HG03196 (cell line): Measurements from ENCODE around the gene CDC42BPA.
"Not testable (repeated sequence)": the region's sequence is repeated elsewhere in the genome, so short reads cannot be mapped to it uniquely, and the experiment has no call there.

Experiments
- ATAC-seq: cut with Tn5 transposase; IDR thresholded peaks from one replicate; pipeline ENCODE4 v1.9.1; 2021; ENCODE audit not compliant: unreplicated experiment

CDC42BPA gene

DNA sequence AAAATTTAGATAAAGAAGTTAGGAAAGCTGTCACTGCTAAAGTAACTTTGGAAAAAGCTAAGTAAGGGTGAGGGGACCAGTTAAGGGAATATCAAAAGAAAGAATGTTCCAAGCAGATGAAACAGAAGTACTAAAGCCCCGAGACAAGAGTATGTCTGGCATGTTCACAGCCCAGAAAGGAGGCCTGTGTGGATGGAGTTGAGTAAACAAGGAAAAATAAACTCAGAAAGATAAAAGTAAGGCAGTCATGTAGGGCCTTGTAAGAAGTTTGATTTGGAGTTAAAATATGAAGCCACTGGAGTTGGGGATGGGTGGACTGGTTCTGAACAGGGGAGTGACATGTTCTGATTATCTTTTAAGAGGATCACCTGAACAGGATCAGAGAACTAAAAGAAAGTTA, 177.9 kb downstream of the CDC42BPA start:
- no peak for ATAC-seq

DNA sequence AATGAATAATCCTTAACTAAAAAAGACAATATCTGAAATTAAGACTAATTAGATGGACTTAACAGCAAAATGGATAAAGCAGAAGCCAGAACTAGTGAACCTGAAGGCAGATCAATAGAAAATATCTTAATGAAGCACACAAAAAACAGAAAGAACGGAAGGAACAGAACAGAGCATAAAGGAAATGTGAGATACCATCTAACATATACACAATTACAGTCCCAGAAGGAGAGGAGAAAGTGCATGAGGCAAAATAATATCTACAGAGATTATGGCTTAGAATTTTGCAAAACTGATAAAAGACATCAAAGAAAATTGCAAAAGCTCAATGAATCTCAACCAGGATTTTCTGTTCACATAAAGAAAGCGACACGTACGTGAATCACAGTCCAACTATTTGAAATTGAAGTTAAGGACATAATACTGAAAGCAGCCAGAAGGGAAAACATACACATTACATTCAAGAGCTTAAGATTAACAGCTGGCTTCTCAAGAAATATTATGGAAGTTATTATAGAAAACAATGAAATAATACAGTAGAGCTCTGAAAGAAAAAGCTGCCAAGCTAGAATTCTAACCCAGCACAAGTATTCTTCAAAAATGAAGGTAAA, 182.0 kb downstream of the CDC42BPA start:
- no peak for ATAC-seq

DNA sequence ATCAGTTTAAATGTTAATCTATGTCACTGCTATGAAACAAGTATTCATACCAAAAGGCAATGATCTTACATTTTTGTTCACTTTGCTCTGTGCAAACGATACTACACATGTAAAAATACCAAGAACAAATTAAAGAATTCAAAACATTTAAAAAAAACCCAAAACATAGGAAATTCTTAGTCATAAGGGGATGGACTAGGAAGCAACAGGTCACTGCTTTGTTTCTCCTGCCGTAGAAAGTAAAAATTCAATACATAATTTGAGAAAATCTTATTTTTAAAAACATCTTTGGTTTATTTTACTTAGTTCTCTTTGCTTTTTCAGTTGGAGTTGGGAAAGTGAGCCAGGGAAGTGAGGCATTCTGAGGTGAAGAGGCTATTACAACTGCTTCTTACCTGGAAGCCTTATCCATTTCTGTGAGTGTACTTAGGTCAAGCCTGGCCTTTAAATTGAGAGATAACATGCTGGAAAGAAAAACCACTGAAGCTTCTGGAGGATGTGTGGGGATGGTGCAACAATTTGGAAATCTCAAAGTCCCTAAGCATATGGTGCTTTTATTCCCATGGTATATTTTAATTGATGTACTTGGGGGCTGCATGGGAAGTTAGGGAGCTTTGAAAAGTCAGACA, 183.5 kb downstream of the CDC42BPA start:
- no peak for ATAC-seq

DNA sequence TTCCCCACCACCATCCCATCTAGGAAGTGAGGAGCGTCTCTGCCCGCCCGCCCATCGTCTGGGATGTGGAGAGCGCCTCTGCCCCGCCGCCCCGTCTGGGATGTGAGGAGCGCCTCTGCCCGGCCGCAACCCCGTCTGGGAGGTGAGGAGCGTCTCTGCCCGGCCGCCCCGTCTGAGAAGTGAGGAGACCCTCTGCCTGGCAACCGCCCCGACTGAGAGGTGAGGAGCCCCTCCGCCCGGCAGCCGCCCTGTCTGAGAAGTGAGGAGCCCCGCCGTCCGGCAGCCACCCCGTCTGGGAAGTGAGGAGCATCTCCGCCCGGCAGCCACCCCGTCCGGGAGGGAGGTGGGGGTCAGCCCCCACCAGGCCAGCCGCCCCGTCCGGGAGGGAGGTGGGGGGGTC, 185.6 kb downstream of the CDC42BPA start:
- not testable (repeated sequence) for ATAC-seq

DNA sequence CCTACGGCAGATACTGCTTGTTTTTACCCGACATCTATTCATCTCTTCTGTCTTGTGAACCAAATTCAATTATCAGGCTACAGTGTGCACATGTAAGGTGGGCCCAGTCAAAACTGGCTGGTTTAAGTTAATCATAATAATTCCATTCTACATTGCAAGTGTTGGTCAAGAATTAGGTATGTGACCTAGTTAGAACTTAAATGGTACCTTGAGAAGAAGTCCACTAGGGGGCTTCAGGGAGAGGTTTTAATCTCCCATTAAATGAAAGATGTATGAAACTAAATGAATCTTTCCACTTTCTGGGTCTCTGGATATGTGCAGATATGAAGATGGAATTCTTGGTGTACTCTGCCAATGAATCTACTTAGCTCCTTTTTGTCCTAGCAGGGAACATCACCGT, 187.1 kb downstream of the CDC42BPA start:
- no peak for ATAC-seq

DNA sequence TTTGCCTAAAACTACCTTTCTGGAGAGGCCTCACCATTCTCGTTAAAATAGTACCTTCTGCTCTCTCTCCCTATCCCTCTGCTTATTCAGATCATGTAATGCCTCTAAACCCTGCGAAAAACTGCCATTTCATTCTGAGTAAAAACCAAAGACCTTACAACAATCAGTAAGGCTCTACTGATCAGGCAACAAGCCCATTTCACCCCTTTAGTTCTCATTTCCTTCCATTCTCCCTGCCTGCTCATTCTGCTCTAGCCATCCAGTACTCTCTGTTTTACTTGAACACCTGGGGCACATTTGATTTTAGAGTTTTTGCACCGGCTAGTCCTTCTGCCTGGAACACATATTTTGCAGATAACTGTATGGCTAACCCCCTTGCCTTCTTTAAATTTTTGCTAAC, 190.4 kb downstream of the CDC42BPA start:
- no peak for ATAC-seq

DNA sequence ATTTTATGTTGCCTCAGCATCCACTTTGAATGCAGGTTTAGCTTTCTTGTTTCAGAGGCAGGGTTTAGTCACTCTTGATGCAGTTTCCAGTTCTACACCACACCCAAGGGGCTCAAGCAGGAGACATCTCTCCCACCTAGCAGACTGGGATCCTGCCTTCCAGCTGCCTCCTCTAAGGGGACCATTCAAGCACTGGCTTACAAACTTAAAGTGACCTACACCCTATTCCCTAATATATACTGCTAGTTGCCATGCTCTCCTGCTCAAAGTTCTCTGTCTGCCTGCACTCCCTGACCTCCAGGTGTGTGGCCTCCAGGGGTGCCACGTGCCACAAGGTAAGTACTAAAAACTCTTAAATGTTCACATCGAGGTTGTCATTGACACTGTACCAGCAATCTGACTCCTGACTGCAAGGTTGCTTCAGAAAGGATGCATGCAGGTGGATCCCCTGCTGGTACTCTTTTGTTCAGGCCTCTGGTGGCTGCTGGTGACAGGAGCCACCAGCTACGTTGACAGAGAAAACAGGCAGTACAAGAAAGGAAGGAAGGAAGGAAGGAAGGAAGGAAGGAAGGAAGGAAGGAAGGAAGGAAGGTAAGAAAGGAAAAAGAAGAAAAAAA, 192.3 kb downstream of the CDC42BPA start:
- ATAC-seq: no peak

DNA sequence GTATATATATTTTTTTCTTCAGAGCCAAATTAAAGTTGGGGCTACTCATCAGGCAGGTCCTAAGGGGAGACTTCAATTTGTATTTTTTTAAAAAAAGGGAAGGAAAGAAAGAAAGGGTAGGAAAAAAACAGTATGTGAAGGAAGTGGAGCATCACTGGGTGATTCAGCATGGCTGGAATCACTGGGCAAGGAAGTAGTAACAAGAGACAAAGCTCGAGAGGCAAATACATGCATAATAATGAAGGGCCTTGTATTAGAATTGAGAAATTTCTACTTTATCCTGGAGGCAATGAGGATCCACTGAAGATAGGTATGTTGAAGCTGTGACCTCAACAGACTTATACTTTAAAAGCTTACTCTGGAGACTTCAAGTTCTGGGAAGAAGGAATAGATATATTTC, 193.8 kb downstream of the CDC42BPA start:
- no peak for ATAC-seq

DNA sequence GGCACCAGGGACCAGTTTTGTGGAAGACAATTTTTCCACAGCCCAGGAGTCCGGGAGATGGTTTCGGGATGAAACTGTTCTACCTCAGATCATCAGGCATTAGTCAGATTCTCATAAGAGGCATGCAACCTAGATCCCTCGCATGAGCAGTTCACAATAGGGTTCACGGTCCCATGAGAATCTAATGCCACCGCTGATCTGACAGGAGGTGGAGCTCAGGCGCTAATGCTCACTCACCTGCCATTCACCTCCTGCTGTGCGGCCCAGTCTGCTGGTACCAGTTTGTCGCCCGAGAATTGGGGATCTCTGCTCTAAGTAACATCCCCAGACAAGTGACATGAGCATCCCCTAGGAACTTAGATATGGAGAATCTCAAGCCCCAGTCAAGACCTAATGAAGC, 197.5 kb downstream of the CDC42BPA start:
- ATAC-seq: no peak

DNA sequence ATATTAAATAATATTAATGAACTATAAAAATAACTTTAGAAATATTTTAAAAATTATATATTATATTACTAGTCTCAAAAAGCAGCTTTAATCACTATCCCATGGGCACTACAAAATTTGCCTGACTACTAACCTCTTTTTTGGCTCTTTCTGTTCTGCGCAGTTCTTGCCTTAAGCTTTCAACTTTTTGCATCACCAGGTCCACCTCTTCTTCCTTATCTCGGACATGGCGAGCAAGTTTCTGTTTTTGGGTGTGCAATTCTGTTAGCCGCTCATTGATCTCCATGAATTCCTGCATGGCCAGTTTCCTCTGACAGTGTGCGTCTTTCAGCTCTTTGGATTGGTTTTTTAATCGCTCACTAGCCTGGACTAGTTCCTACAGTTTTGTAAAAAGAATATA, 205.8 kb downstream of the CDC42BPA start:
- ATAC-seq: no peak

DNA sequence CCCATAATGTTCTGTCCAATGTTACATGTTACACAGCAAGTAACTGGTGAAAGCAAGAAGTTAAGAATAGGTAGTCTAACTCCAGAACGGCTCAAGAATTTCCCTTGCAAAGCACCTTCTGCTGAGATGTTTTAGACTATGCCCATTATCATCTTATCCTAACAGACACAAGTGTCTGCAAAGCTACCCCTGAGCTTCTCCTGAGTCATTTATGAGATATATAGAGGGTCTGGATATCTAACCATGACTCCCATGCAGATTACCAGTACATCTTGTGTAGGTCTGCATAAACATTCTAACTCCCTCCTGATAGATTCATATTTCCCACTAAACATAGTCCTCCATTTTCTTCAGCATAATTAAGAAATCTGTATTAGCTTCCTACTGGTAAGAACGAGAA, 206.5 kb downstream of the CDC42BPA start:
- no peak for ATAC-seq

DNA sequence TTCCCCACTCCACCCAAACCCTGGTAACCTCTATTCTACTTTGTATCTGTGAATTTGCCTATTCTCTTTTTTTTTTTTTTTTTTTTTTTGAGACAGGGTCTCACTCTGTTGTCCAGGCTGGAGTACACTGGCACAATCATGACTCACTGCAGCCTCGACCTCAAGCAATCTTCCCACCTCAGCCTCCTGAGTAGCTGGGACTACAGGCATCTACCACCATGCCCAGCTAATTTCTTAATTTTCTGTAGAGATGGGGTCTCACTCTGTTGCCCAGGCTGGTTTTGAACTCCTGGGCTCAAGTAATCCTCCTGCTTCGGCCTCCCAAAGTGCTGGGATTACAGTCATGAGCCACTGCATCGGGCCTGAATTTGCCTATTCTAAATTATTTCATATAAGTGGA, 213.0 kb downstream of the CDC42BPA start:
- not testable (repeated sequence) for ATAC-seq

DNA sequence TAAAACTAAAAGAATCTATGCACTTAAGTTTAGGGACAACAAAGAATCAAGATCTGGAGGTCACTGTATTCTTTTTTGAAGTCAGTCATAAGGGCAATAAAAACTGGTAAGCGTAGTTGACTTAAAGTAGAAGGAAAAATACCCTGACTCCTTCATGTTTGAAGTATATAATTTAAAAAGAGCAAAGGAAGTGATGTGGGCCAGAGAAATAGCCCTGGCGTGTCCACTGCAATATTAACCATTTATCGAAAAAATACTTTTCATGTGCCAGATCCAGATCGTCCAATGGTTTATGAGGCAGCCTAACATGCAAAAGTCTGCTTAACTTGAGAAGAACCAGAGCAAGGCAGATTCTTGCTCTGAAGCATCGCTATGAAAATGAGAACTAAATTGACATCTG, 216.2 kb downstream of the CDC42BPA start:
- ATAC-seq: no peak

DNA sequence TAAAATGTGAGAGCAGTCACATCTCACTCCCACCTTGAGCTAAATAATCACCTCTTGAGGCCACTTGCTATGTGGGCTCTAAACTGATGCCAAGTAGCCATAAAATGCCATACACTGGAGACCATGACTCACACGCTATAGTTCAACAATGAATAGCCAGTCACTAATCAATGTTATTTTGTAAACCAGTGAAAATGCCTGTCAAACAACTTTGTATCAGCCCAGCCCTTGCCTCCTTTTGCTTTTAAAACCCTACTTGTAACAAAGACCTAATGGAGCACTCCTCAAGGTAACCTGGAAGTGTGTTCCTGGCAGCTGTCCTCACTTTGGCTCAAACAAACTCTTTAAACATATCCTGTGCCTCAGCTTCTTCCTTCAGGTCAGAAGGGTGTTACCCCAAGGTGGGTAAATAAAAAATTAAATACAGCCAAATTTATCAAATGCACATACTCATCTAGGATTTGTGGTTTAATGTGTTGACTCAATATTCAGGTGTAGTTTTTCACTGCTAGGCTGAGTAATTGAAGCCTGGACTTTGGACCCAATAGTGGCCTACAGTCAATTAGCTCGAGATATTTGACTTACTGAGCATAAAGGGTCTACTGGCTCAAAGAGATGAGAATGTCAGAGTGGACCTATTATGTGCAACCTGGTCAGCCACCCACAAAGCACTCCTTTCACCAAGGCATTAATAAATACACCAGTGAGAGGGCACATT, 223.9 kb downstream of the CDC42BPA start:
- ATAC-seq: no peak

DNA sequence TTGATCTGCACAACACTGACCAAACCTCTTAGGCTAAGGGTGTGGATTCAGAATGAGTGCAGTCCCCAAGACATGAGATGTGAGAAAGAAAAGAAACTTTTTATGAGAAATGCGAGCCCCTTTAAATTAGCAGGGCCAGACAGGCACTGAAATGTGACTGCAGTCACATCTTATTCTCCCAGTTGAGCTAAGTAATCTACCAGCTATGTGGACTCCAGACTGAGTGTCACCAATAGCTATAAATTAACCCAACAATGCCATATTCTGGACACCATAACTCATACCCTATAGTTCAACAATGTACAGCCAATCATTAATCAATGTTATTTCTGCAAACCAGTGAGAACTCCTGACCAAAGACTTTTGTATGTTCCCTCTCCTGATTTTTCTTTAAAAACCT, 225.0 kb downstream of the CDC42BPA start:
- no peak for ATAC-seq

DNA sequence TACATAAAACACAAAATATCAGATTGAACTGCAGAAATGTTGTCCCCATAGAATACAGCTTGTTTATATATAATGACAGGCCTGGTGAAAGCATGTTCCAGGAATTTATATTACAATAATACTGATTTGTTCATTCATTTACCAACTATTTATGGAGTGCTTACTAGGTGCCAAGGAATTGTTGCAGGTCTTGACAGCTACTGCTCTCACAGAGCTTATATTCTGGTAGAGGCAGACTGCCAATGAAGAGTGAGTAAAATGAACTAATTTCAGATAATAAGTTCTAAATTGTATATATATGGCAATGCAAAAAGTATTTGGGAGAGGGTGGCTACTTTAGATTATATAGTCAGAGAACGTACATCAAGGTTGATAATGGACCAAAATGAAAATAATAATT, 226.2 kb downstream of the CDC42BPA start:
- ATAC-seq: no peak

DNA sequence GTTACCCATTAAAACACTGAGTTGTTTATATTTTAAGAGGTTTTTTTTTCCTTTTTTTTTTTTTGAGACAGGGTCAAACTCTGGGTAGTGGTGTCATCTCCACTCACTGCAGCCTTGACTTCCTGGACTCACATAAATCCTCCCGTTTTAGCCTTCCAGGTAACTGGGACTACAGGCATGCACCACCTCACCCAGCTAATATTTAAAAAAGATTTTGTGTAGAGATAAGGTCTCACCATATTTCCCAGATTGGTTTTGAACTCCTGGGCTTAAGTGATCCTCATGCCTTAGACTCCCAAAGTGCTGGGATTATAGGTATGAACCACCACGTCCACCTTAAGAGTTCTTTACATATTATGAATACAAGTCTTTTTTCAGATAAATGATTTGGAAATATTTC, 231.7 kb downstream of the CDC42BPA start:
- no peak for ATAC-seq

DNA sequence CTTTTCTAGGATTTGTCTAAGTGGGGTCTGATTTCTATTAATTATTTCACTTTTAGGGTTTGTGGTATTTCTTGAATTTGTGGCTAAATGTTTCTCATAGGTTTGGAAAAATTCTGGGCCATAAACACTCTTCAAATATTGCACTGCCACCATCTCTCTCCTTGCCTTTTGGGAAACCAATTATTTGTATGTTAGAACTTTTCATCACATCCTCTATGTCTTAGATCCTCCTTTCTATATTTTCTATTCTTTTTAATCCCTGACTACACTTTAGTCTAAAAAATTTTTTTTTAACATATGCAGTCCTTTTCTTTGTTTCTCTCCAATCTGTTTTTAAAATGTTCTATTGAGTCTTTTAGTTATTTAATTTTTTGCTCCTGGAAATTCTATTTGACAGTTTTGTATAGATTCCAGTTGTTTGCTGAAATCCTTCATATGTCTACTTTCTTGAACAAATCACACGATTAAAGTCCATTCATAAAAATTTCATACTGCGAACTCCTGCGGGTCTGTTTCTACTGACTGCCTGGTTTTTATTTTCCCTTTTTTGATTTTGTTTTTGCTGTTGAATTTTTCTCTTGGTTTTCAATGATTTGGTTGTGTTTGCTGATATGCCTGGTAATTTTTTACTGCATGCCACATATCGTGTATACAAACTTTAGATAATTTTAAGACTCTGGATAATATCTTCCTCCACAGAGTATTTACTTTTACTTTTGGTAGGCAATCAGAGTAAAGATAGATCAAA, 235.1 kb downstream of the CDC42BPA start:
- no peak for ATAC-seq

DNA sequence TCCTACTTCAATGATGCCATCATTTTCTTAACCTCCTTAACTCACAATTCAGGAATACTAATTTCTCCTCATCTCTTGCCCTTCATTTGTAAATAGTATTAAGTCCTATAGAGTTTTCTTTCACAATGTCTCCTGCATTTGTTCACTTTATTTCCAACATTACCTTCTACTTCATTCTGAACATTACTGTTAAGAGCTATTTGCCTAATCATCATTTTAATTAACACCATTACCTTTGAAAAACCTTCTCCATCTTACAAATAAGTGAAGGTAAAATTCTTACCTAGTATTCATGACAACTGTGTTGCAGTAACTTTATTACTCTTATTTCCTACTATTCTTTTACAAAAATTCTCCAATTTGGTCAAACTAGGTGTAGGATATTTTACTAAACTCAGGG, 240.5 kb downstream of the CDC42BPA start:
- ATAC-seq: no peak

DNA sequence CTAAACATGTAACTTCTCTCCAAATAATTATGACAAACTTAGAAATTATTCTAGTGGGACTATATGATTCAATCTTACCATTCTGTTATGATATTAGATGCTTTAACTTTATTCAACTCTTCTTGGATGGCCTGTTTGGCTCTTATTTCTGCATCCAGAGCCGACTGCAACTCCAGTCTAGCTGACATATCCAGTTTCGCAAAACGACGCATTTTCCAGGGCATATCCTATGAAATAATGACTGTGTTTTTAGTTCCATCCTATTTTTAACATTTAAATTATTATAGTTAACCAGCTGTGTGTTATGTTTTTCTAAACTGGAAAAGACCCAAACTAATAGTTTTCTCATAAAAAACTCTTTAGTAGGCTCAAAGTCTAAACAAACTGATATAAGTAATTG, 244.5 kb downstream of the CDC42BPA start:
- no peak for ATAC-seq

DNA sequence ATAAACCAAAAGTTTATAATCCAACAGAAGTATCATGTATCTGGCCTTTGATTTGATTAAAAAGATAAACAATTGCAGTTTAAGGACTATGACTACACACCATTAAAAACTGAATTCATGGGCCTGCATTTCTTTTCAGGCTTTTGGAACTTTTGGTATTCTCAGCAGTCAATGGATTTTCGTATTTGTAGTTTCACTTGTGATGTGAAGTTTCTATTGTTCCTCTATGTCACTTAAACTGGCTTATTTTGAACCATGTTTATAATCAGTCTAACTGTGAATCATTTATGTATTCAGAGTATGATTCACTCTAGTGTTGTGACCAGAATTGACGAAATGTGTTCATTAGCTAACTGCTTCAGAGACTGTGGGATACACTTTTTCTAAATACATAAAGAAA, 245.3 kb downstream of the CDC42BPA start:
- peak; percentile 63 for ATAC-seq
